HepG2 (cell line): ENCODE measurements around the gene ATAD1. TPM values are rescaled to one million over a fixed set of nuclear protein-coding genes. Genes with fewer than 3 reads are reported as not detected.

Experiments
- ATAC-seq: fragments of 200-7000 bp; cut with Tn5 transposase; 3 replicates; pipeline ENCODE4 v1.9.1; 2020; ENCODE audit warnings: mild to moderate bottlenecking, moderate library complexity
- BruUV-seq: library from RNA; stranded (reverse); fragments of 400-500 nt; replicated peaks from 2 replicates; lab custom pipeline; 2021; lab: Mats Ljungman, UMichigan
- CTCF ChIA-PET: fragments of 300-600 bp; formaldehyde crosslinking; extraction: SDS; loops from one replicate; lab custom pipeline; 2021; ENCODE audit warnings: low total read pairs, inconsistent platforms, low intra/inter-chr PET ratio; lab: Yijun Ruan, JAX
- POLR2A ChIA-PET: fragments of 350-600 bp; sonication (Branson Sonifier 250); formaldehyde crosslinking; loops from one replicate; lab custom pipeline; 2020; ENCODE audit warnings: antibody characterized with exemption, inconsistent platforms; lab: Yijun Ruan, JAX
- DNase-seq: peaks from one replicate; pipeline ENCODE4 v3.0.0-alpha.2; 2015; ENCODE audit warnings: low spot score
- FAIRE-seq: peaks from 3 replicates; lab custom pipeline; 2011; peaks lifted over from hg19 to GRCh38; lab: Jason Lieb, UNC
- H2AFZ ChIP-seq: one replicate; pipeline ENCODE4 v1.6.1; 2011; ENCODE audit warnings: low read length, inconsistent platforms
- H3K27ac ChIP-seq: fragments of 300-600 bp; 3 replicates; pipeline ENCODE4 v1.8.0; 2011; ENCODE audit warnings: mixed run types, mild to moderate bottlenecking, mixed read lengths, low read length, inconsistent platforms; ENCODE audit not compliant: insufficient read depth; ENCODE audit errors: extremely low read length
- H3K27me3 ChIP-seq, 2 experiments: fragments of 200-600 bp in 1 of 2; 2 replicates in 1 of 2; 3 replicates in 1 of 2; pipeline versions ENCODE4 v1.6.0 to v1.8.0; 2011; ENCODE audit warnings: low read length in 2 of 2, mild to moderate bottlenecking in 2 of 2, moderate library complexity in 2 of 2, inconsistent platforms in 1 of 2; ENCODE audit not compliant: insufficient read depth in 2 of 2, control insufficient read depth in 1 of 2
- H3K36me3 ChIP-seq, 2 experiments: fragments of 200-600 bp in 1 of 2; replicated peaks in 1 of 2; 2 replicates in 1 of 2; 3 replicates in 1 of 2; pipeline versions ENCODE4 v1.5.1 to v1.8.0; 2011; ENCODE audit warnings: low read length in 2 of 2, inconsistent platforms in 1 of 2; ENCODE audit not compliant: insufficient read depth in 2 of 2, control insufficient read depth in 1 of 2
- H3K4me1 ChIP-seq: 2 replicates; pipeline ENCODE4 v1.5.1; 2012; ENCODE audit warnings: low read length, inconsistent platforms; ENCODE audit not compliant: insufficient read depth
- H3K4me2 ChIP-seq: 2 replicates; pipeline ENCODE4 v1.6.0; 2011; ENCODE audit warnings: low read depth, low read length, inconsistent platforms
- H3K4me3 ChIP-seq, 3 experiments: fragments of 200-600 bp in 1 of 3; sonication (generic), shearing (Covaris generic) in 1 of 3; replicated peaks in 1 of 3; 2 replicates each; pipeline ENCODE4 v1.5.1; 2011 to 2016; ENCODE audit warnings: low read length in 3 of 3, inconsistent platforms in 2 of 3, low read depth in 2 of 3, mild to moderate bottlenecking in 2 of 3, control low read depth in 1 of 3, mixed read lengths in 1 of 3; ENCODE audit not compliant: insufficient read depth in 1 of 3
- H3K79me2 ChIP-seq: one replicate; pipeline ENCODE4 v1.6.1; 2011; ENCODE audit warnings: low read length, inconsistent platforms; ENCODE audit not compliant: insufficient read depth
- H3K9ac ChIP-seq: 2 replicates; pipeline ENCODE4 v1.6.0; 2011; ENCODE audit warnings: mild to moderate bottlenecking, low read depth, low read length, inconsistent platforms; ENCODE audit not compliant: insufficient read depth
- H3K9me3 ChIP-seq: 2 replicates; pipeline ENCODE4 v1.5.1; 2012; ENCODE audit warnings: mild to moderate bottlenecking, low read length
- H4K20me1 ChIP-seq: 2 replicates; pipeline ENCODE4 v1.6.0; 2011; ENCODE audit warnings: inconsistent platforms, mild to moderate bottlenecking, low read length, moderate library complexity; ENCODE audit not compliant: insufficient read depth
- ELF4 ChIP-seq: sonication (generic); formaldehyde crosslinking; IDR thresholded peaks from 2 replicates; pipeline ENCODE4 v1.5.0; 2020; ENCODE audit warnings: missing genetic modification reagents, mild to moderate bottlenecking, moderate library complexity, borderline replicate concordance
- HMG20A ChIP-seq: IDR thresholded peaks from 2 replicates; pipeline ENCODE4 v1.6.1; 2016; ENCODE audit warnings: borderline replicate concordance
- IRF9 ChIP-seq: sonication (generic); formaldehyde crosslinking; IDR thresholded peaks from 2 replicates; pipeline ENCODE4 v1.8.0; 2022; ENCODE audit warnings: missing genetic modification reagents, mild to moderate bottlenecking, borderline replicate concordance
- NBN ChIP-seq: fragments of 450-650 bp; conservative IDR thresholded peaks from 2 replicates; pipeline ENCODE4 v1.6.1; 2017
- NFATC3 ChIP-seq: sonication (generic); formaldehyde crosslinking; IDR thresholded peaks from 2 replicates; pipeline ENCODE4 v1.5.1; 2020; ENCODE audit warnings: mild to moderate bottlenecking, missing genetic modification reagents
- NKX3-1 ChIP-seq: sonication (generic); formaldehyde crosslinking; IDR thresholded peaks from 2 replicates; pipeline ENCODE4 v1.5.0; 2020; ENCODE audit warnings: missing genetic modification reagents
- NR2F1 ChIP-seq, 2 experiments: fragments of 450-650 bp in 1 of 2; formaldehyde crosslinking in 1 of 2; IDR thresholded peaks; 2 replicates each; pipeline versions ENCODE4 v1.5.0 to v1.6.1; 2016 to 2020; ENCODE audit warnings: mild to moderate bottlenecking in 1 of 2, missing compliant biosample characterization in 1 of 2, missing genetic modification reagents in 1 of 2, moderate library complexity in 1 of 2
- TCF12 ChIP-seq, 2 experiments: fragments of 450-650 bp in 1 of 2; sonication (generic) in 1 of 2; formaldehyde crosslinking in 1 of 2; IDR thresholded peaks; 2 replicates each; pipeline versions ENCODE4 v1.6.1 to v1.8.0; 2017 to 2022; ENCODE audit warnings: antibody characterized with exemption in 1 of 2, mild to moderate bottlenecking in 1 of 2, missing genetic modification reagents in 1 of 2, moderate library complexity in 1 of 2
- TCF7L2 ChIP-seq: IDR thresholded peaks from 2 replicates; pipeline ENCODE4 v1.6.1; 2011; ENCODE audit warnings: mild to moderate bottlenecking, low read depth, low read length, moderate library complexity
- TIGD3 ChIP-seq: sonication (generic); formaldehyde crosslinking; IDR thresholded peaks from 2 replicates; pipeline ENCODE4 v1.5.1; 2020; ENCODE audit warnings: mild to moderate bottlenecking, missing genetic modification reagents, borderline replicate concordance
- U2AF1 ChIP-seq: fragments of 200-400 bp; formaldehyde crosslinking; optimal IDR thresholded peaks from 2 replicates; pipeline ENCODE3; 2017; ENCODE audit warnings: mild to moderate bottlenecking, low read depth, low read length
- ZNF383 ChIP-seq: sonication (generic); formaldehyde crosslinking; IDR thresholded peaks from 2 replicates; pipeline ENCODE4 v1.4.0; 2020; ENCODE audit warnings: missing genetic modification reagents, mild to moderate bottlenecking, borderline replicate concordance
- ZNF598 ChIP-seq: sonication (generic); formaldehyde crosslinking; IDR thresholded peaks from 2 replicates; pipeline ENCODE4 v1.5.1; 2020; ENCODE audit warnings: mild to moderate bottlenecking, missing genetic modification reagents, borderline replicate concordance
- WGBS: methylation state at CpG from one replicate; pipeline ENCODE4 v1.1.6; 2017; ENCODE audit warnings: low lambda C conversion rate; 5-methylcytosine and 5-hydroxymethylcytosine counted together
- in situ Hi-C: cut with HindIII; loops from 2 replicates; pipeline ENCODE4 v1.10.0; 2017; ENCODE audit warnings: low pct_unique_long_range_greater_than_20kb; ENCODE audit not compliant: extremely low pct_ligation_motif_present
- intact Hi-C: fragments of 100-400 bp; cut with micrococcal nuclease; formaldehyde crosslinking; loops from one replicate; pipeline ENCODE4 v1.10.0; 2022; ENCODE audit not compliant: unreplicated experiment
- polyA plus RNA-seq, 8 experiments: library from polyadenylated mRNA; depleted of rRNA in 3 of 8; stranded (reverse) in 7 of 8; unstranded in 1 of 8; fragments of >200 nt; fragmentation: Illumina TruSeq in 4 of 8; extraction: Trizol in 4 of 8; gene quantifications; 2 replicates each; pipeline versions ENCODE4 v1.2.1 to v1.2.3, GENCODE V29; 2011 to 2016; ENCODE audit warnings: low read depth in 4 of 8, missing spikeins in 1 of 8, mixed read lengths in 1 of 8; ENCODE audit not compliant: insufficient read depth in 1 of 8
- total RNA-seq, 5 experiments: library from RNA; depleted of rRNA; stranded (reverse); fragments of >200 nt; fragmentation: Illumina TruSeq; extraction: Trizol; gene quantifications; 2 replicates each; pipeline ENCODE4 v1.2.3, GENCODE V29; 2016; ENCODE audit warnings: low read depth in 1 of 5
- TF ChIP-seq, protein P1 (sequence below): sonication (generic); formaldehyde crosslinking; IDR thresholded peaks from 2 replicates; pipeline ENCODE4 v1.4.0; 2020; ENCODE audit warnings: missing genetic modification reagents, mild to moderate bottlenecking, borderline replicate concordance
- TF ChIP-seq, protein P2 (sequence below): IDR thresholded peaks from 2 replicates; pipeline ENCODE4 v1.6.1; 2012; ENCODE audit warnings: low read depth, low read length, improper control_type of control experiment

ATAD1 gene
- total and polyA plus RNA-seq, 2 of the 13 experiments (the other 11 are each of a cell fraction or from before 2014, with no cell fraction given) = 14.9 to 28.2 TPM

GRCh38 chr10:87733081-87733480, 84.9 kb downstream of the ATAD1 start:
- WGBS = 47% methylated on average over 5 of the region's 5 CpGs
- Histone ChIP-seq H2AFZ (no peak overlapping the region), H3K79me2 (no peaks in the 10 kb centered on the region), H3K27me3 (no peaks in the 10 kb centered on the region; a peak in 1 of 5 replicates), H3K9me3 (no peaks in the 10 kb centered on the region), H3K4me3 (no peak overlapping the region), H3K4me2 (no peak overlapping the region), H3K4me1 (no peaks in the 10 kb centered on the region), H3K9ac (no peak overlapping the region), H3K27ac (no peak overlapping the region), H3K36me3 (no peaks in the 10 kb centered on the region), H4K20me1 (no peaks in the 10 kb centered on the region)
- no peak for FAIRE-seq
- ChIA-PET POLR2A (no interaction called here), CTCF (no interaction called here)
- BruUV-seq = no TSS peak
- no peak for ATAC-seq
- TF ChIP-seq ZNF383 (CRISPR knock-in tag) (no peak), ZNF598 (CRISPR knock-in tag) (no peak), NR2F1 (CRISPR knock-in tag; IDR thresholded peaks at IDR 0.05) (no peak), ELF4 (CRISPR knock-in tag) (no peak), TIGD3 (CRISPR knock-in tag) (no peak), IRF9 (CRISPR knock-in tag) (no peak), NFATC3 (CRISPR knock-in tag) (no peak), NKX3-1 (CRISPR knock-in tag) (no peak), TCF7L2 (no peak), TCF12 (IDR thresholded peaks at IDR 0.05) (no peak), TCF12 (CRISPR knock-in tag; IDR thresholded peaks at IDR 0.05) (no peak), HMG20A (CRISPR knock-in tag) (no peak), NBN (no peak), U2AF1 (no peak)
- TF ChIP-seq, protein P1, sequence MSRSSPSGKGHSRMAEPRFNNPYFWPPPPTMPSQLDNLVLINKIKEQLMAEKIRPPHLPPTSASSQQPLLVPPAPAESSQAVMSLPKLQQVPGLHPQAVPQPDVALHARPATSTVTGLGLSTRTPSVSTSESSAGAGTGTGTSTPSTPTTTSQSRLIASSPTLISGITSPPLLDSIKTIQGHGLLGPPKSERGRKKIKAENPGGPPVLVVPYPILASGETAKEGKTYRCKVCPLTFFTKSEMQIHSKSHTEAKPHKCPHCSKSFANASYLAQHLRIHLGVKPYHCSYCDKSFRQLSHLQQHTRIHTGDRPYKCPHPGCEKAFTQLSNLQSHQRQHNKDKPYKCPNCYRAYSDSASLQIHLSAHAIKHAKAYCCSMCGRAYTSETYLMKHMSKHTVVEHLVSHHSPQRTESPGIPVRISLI (CRISPR knock-in tag) = no peak
- TF ChIP-seq, protein P2, sequence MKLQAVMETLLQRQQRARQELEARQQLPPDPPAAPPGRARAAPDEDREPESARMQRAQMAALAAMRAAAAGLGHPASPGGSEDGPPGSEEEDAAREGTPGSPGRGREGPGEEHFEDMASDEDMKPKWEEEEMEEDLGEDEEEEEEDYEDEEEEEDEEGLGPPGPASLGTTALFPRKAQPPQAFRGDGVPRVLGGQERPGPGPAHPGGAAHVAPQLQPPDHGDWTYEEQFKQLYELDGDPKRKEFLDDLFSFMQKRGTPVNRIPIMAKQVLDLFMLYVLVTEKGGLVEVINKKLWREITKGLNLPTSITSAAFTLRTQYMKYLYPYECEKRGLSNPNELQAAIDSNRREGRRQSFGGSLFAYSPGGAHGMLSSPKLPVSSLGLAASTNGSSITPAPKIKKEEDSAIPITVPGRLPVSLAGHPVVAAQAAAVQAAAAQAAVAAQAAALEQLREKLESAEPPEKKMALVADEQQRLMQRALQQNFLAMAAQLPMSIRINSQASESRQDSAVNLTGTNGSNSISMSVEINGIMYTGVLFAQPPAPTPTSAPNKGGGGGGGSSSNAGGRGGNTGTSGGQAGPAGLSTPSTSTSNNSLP = no peak
- no peak for DNase-seq
- intact Hi-C loops (no loop called here), in situ Hi-C loops (no loop called here)
